GM23338 (cell line): ENCODE data around the gene FEV. TPM values are rescaled to one million over a fixed set of nuclear protein-coding genes. Genes with fewer than 3 reads are reported as not detected.
A peak's percentile ranks its signal among the peaks of the same experiment; 100 is the strongest.

Experiments used
- ATAC-seq: fragments of 200-7000 bp; cut with Tn5 transposase; 3 replicates; pipeline ENCODE4 v1.9.1; 2020
- DNase-seq: peaks from one replicate; pipeline ENCODE4 v3.0.0-alpha.2; 2015; ENCODE audit warnings: low spot score
- H2AFZ ChIP-seq: fragments of 200-600 bp; sonication (generic); 2 replicates; pipeline ENCODE4 v1.8.0; 2016; ENCODE audit warnings: antibody characterized with exemption, mild to moderate bottlenecking, moderate library complexity
- H3F3A ChIP-seq: fragments of 200-600 bp; sonication (generic); replicated peaks from 2 replicates; pipeline ENCODE4 v1.8.0; 2017; ENCODE audit warnings: antibody characterized with exemption, mixed run types, low read depth
- H3K27ac ChIP-seq: fragments of 200-600 bp; sonication (generic); 2 replicates; pipeline ENCODE4 v1.6.1; 2016; ENCODE audit warnings: low read depth
- H3K27me3 ChIP-seq: fragments of 200-600 bp; sonication (generic); 2 replicates; pipeline ENCODE4 v1.8.0; 2016; ENCODE audit warnings: mild to moderate bottlenecking, mixed run types, moderate library complexity; ENCODE audit not compliant: insufficient read depth
- H3K36me3 ChIP-seq: fragments of 200-600 bp; sonication (generic); 2 replicates; pipeline ENCODE4 v1.8.0; 2016; ENCODE audit warnings: mild to moderate bottlenecking; ENCODE audit not compliant: insufficient read depth
- H3K4me1 ChIP-seq: fragments of 200-600 bp; sonication (generic); 2 replicates; pipeline ENCODE4 v1.8.0; 2016; ENCODE audit warnings: mild to moderate bottlenecking, moderate library complexity; ENCODE audit not compliant: insufficient read depth
- H3K4me2 ChIP-seq: fragments of 200-600 bp; sonication (generic); 2 replicates; pipeline ENCODE4 v1.7.1; 2017; ENCODE audit warnings: mixed run types
- H3K4me3 ChIP-seq: fragments of 200-600 bp; sonication (generic); 2 replicates; pipeline ENCODE4 v1.6.1; 2016; ENCODE audit warnings: mixed run types
- H3K79me2 ChIP-seq: fragments of 200-600 bp; sonication (generic); replicated peaks from 2 replicates; pipeline ENCODE4 v1.8.0; 2017; ENCODE audit warnings: mild to moderate bottlenecking; ENCODE audit not compliant: insufficient read depth
- H3K9me2 ChIP-seq: fragments of 200-600 bp; sonication (generic); 2 replicates; pipeline ENCODE4 v1.8.0; 2017; ENCODE audit not compliant: insufficient read depth
- H4K20me1 ChIP-seq: fragments of 200-600 bp; sonication (generic); replicated peaks from 2 replicates; pipeline ENCODE4 v1.8.0; 2017; ENCODE audit warnings: mild to moderate bottlenecking; ENCODE audit not compliant: insufficient read depth
- H3K27ac Mint-ChIP-seq: 2 replicates; pipeline ENCODE4 v1.8.0; 2020; ENCODE audit warnings: inconsistent platforms, mild to moderate bottlenecking, moderate library complexity, mixed read lengths
- H3K27me3 Mint-ChIP-seq: 3 replicates; pipeline ENCODE4 v1.8.0; 2022; ENCODE audit warnings: low read depth, mild to moderate bottlenecking, moderate library complexity, mixed read lengths, inconsistent platforms; ENCODE audit not compliant: insufficient read depth, poor library complexity
- H3K36me3 Mint-ChIP-seq: 3 replicates; pipeline ENCODE4 v1.8.0; 2021; ENCODE audit warnings: low read depth, mild to moderate bottlenecking, inconsistent platforms, moderate library complexity, mixed read lengths
- H3K4me1 Mint-ChIP-seq: 3 replicates; pipeline ENCODE4 v1.8.0; 2020; ENCODE audit warnings: mild to moderate bottlenecking, inconsistent platforms, mixed read lengths
- H3K4me3 Mint-ChIP-seq: 3 replicates; pipeline ENCODE4 v1.8.0; 2021; ENCODE audit warnings: moderate library complexity, mild to moderate bottlenecking, inconsistent platforms, mixed read lengths
- H3K9me3 Mint-ChIP-seq: 3 replicates; pipeline ENCODE4 v1.8.0; 2020; ENCODE audit warnings: moderate library complexity, mild to moderate bottlenecking, inconsistent platforms, mixed read lengths
- CREB1 ChIP-seq: fragments of 250-450 bp; sonication (Bioruptor Pico); IDR thresholded peaks from 2 replicates; pipeline ENCODE4 v1.5.0; 2020; ENCODE audit warnings: low read depth, mild to moderate bottlenecking, moderate library complexity
- ETS1 ChIP-seq: IDR thresholded peaks from 2 replicates; pipeline ENCODE4 v1.6.1; 2016; ENCODE audit warnings: antibody characterized with exemption
- EZH2 ChIP-seq: fragments of 200-600 bp; sonication (generic); IDR thresholded peaks from one replicate; pipeline ENCODE4 v1.8.0; 2017; ENCODE audit warnings: antibody characterized with exemption, mild to moderate bottlenecking, low read depth; ENCODE audit not compliant: unreplicated experiment
- EZH2phosphoT487 ChIP-seq: fragments of 200-600 bp; sonication (generic); IDR thresholded peaks from one replicate; pipeline ENCODE4 v1.8.1; 2018; ENCODE audit warnings: antibody characterized with exemption; ENCODE audit not compliant: unreplicated experiment
- POLR2AphosphoS5 ChIP-seq: IDR thresholded peaks from 2 replicates; pipeline ENCODE4 v1.6.1; 2016; ENCODE audit warnings: antibody characterized with exemption, low read depth
- REST ChIP-seq: IDR thresholded peaks from one replicate; pipeline ENCODE4 v1.6.1; 2018; ENCODE audit warnings: antibody characterized with exemption; ENCODE audit not compliant: unreplicated experiment
- ZNF462 ChIP-seq: fragments of 250-450 bp; sonication (Bioruptor Pico); IDR thresholded peaks from 2 replicates; pipeline ENCODE4 v1.5.0; 2020; ENCODE audit warnings: mild to moderate bottlenecking, moderate library complexity
- polyA plus RNA-seq: library from polyadenylated mRNA; unstranded; fragments of >200 nt; fragmentation: Nextera tagmentation; extraction: Ambion mirVana; gene quantifications from 2 replicates; pipeline ENCODE4 v1.2.1, GENCODE V29; 2016
- total RNA-seq: library from RNA; depleted of rRNA; stranded (reverse); fragments of >200 nt; shearing (Covaris generic); gene quantifications from 2 replicates; pipeline ENCODE4 v1.2.3, GENCODE V29; 2014

Gene FEV
- total and polyA plus RNA-seq, 2 experiments from 2014 or later: not detected

GRCh38 chr2:219003979-219004378 is 19.0 kb upstream of the FEV start (continued):
- TF ChIP-seq CREB1 (CRISPR knock-in tag): no peak
- no peak for TF ChIP-seq ETS1
- no peak for TF ChIP-seq POLR2AphosphoS5
- TF ChIP-seq EZH2phosphoT487: no peak
- TF ChIP-seq REST: no peak

- peaks cover 94% of the 10 kb centered on the region for H3K27me3 ChIP-seq
- H3K36me3 Mint-ChIP-seq: no peaks in the 10 kb centered on the region; the same call in 2 of the 3 replicates
- peaks cover 36% of the 10 kb centered on the region for H3K4me1 ChIP-seq
- peak overlapping the region; percentile 90 for H3K4me2 ChIP-seq
- peak overlapping the region; percentile 86 for H3K4me3 Mint-ChIP-seq
- H3F3A ChIP-seq: 0 out of 2 replicates have a peak, but pooled peaks cover 6% of the 10 kb centered on the region
- peaks cover 75% of the 10 kb centered on the region for H3K27me3 Mint-ChIP-seq
- peaks cover 24% of the 10 kb centered on the region for H3K4me1 Mint-ChIP-seq
- no peak overlapping the region for H3K27ac ChIP-seq
- no peaks in the 10 kb centered on the region for H3K9me2 ChIP-seq
- H3K4me3 ChIP-seq: peak overlapping the region; percentile 72
- H2AFZ ChIP-seq: no peak overlapping the region
- H4K20me1 ChIP-seq: peaks cover 4% of the 10 kb centered on the region; the same call in 1 of the 2 replicates
- no peak for DNase-seq
- H3K27ac Mint-ChIP-seq: no peak overlapping the region
- H3K9me3 Mint-ChIP-seq: peaks cover 2% of the 10 kb centered on the region; the same call in 1 of the 3 replicates
- H3K79me2 ChIP-seq: no peaks in the 10 kb centered on the region
- TF ChIP-seq ZNF462 (no peak), EZH2 (peak; percentile 37)
- peak; percentile 70 for ATAC-seq
- no peaks in the 10 kb centered on the region for H3K36me3 ChIP-seq
Measured at GRCh38 chr2:219003267-219003634, 18.3 kb upstream of the FEV start.
